GM12873 (cell line): ENCODE results near the gene ADAMTS3.

Source experiments
- CTCF ChIP-seq: IDR thresholded peaks from 2 replicates; pipeline ENCODE4 v1.5.1; 2012; ENCODE audit warnings: low read depth, mild to moderate bottlenecking, moderate library complexity, low read length, control low read depth; ENCODE audit not compliant: insufficient read depth; ENCODE audit errors: missing control alignments

ADAMTS3 gene

GRCh38 chr4:72424006-72424405, 145.0 kb downstream of the ADAMTS3 start:
- TF ChIP-seq CTCF, result no peak

- TF ChIP-seq CTCF, result no peak
Measured at GRCh38 chr4:72422416-72422815, 146.6 kb downstream of the ADAMTS3 start.

GRCh38 chr4:72418458-72418857, 150.6 kb downstream of the ADAMTS3 start:
- TF ChIP-seq CTCF, result no peak

GRCh38 chr4:72410158-72410557, 158.9 kb downstream of the ADAMTS3 start:
- TF ChIP-seq CTCF, result no peak

GRCh38 chr4:72408568-72408967, 160.5 kb downstream of the ADAMTS3 start:
- TF ChIP-seq CTCF, result no peak

- TF ChIP-seq CTCF, result no peak
Measured at GRCh38 chr4:72405417-72405816, 163.6 kb downstream of the ADAMTS3 start.

GRCh38 chr4:72397314-72397713, 171.7 kb downstream of the ADAMTS3 start:
- TF ChIP-seq CTCF, result no peak
